NT2/D1 (cell line): ENCODE measurements around the gene WFDC2.

Experiments
- DNase-seq: peaks from one replicate; pipeline ENCODE4 v3.0.0-alpha.2; 2011; ENCODE audit warnings: low read depth, low spot score
- H3K27me3 ChIP-seq: 2 replicates; pipeline ENCODE4 v1.6.0; 2011; ENCODE audit warnings: mild to moderate bottlenecking; ENCODE audit not compliant: insufficient read length, insufficient read depth
- H3K36me3 ChIP-seq: 2 replicates; pipeline ENCODE4 v1.6.1; 2011; ENCODE audit warnings: mild to moderate bottlenecking, low read length, mixed read lengths; ENCODE audit not compliant: insufficient read depth, insufficient read length
- H3K4me1 ChIP-seq: 2 replicates; pipeline ENCODE4 v1.5.1; 2011; ENCODE audit not compliant: insufficient read depth, insufficient read length
- H3K4me3 ChIP-seq: 2 replicates; pipeline ENCODE4 v1.5.1; 2011; ENCODE audit warnings: low read depth; ENCODE audit not compliant: insufficient read length
- H3K9ac ChIP-seq: 2 replicates; pipeline ENCODE4 v1.6.0; 2011; ENCODE audit warnings: low read depth; ENCODE audit not compliant: insufficient read length
- H3K9me3 ChIP-seq: 2 replicates; pipeline ENCODE4 v1.5.1; 2011; ENCODE audit warnings: mild to moderate bottlenecking, low read length; ENCODE audit not compliant: insufficient read depth
- SUZ12 ChIP-seq: IDR thresholded peaks from 2 replicates; pipeline ENCODE4 v1.6.1; 2011; ENCODE audit not compliant: insufficient read length, insufficient read depth; ENCODE audit errors: extremely low read depth
- YY1 ChIP-seq: IDR thresholded peaks from 2 replicates; pipeline ENCODE4 v1.6.1; 2011; ENCODE audit not compliant: insufficient read length, insufficient read depth
- ZNF274 ChIP-seq: IDR thresholded peaks from 2 replicates; pipeline ENCODE4 v1.6.1; 2011; ENCODE audit warnings: mild to moderate bottlenecking, low read depth, low read length

WFDC2 gene

GRCh38 chr20:45469336-45470261, at the start of gene WFDC2:
Gene WFDC2, plus strand, starts transcription at chr20:45469753. Its CDS starts 29 bp downstream, at chr20:45469782.
- TF ChIP-seq SUZ12 (no peak), YY1 (no peak), ZNF274 (no peak)
- Histone ChIP-seq H3K36me3 (no peaks in the 10 kb centered on the region), H3K9ac (peak within 1 kb of the TSS; percentile 82), H3K9me3 (no peaks in the 10 kb centered on the region), H3K4me1 (peaks cover 14% of the 10 kb centered on the region), H3K4me3 (peak within 1 kb of the TSS; percentile 86), H3K27me3 (peaks cover 4% of the 10 kb centered on the region)
- no peak for DNase-seq

DNA sequence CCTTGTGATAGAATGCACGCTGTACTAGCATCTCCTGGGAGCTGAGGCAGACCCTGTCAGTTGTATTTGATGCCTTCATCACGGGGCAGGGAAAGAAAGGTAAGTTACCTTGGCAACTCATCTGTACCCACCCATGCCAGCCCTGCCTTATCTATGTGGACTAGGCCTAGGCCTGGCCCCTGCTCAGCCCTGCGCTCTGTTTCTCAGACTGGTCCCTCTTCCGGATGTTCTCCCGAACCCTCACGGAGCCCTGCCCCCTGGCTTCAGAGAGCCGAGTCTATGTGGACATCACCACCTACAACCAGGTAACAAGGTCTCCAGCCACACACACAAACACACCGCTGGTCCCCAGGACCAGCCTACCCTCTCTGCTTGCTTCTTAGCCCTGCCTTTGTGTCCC, 49.4 kb upstream of the WFDC2 start:
- TF ChIP-seq SUZ12 (no peak), ZNF274 (no peak), YY1 (no peak)
- Histone ChIP-seq H3K27me3 (no peaks in the 10 kb centered on the region), H3K9me3 (no peaks in the 10 kb centered on the region), H3K4me1 (no peaks in the 10 kb centered on the region), H3K9ac (no peak overlapping the region), H3K36me3 (peaks cover 64% of the 10 kb centered on the region), H3K4me3 (no peak overlapping the region)
- DNase-seq: no peak

GRCh38 chr20:45423700-45424099, 45.9 kb upstream of the WFDC2 start:
- no peak for DNase-seq
- TF ChIP-seq SUZ12: no peak
- TF ChIP-seq ZNF274: no peak
- TF ChIP-seq YY1: no peak
- H3K36me3 ChIP-seq: peaks cover 84% of the 10 kb centered on the region
- H3K4me3 ChIP-seq: no peak overlapping the region
- no peak overlapping the region for H3K9ac ChIP-seq
- peaks cover 10% of the 10 kb centered on the region for H3K4me1 ChIP-seq
- H3K9me3 ChIP-seq: no peaks in the 10 kb centered on the region
- H3K27me3 ChIP-seq: no peaks in the 10 kb centered on the region

DNA sequence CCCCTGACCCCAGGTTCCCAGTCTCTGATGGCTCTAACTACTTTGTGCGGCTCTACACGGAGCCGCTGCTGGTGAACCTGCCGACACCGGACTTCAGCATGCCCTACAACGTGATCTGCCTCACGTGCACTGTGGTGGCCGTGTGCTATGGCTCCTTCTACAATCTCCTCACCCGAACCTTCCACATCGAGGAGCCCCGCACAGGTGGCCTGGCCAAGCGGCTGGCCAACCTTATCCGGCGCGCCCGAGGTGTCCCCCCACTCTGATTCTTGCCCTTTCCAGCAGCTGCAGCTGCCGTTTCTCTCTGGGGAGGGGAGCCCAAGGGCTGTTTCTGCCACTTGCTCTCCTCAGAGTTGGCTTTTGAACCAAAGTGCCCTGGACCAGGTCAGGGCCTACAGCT, 44.0 kb upstream of the WFDC2 start:
- H3K4me3 ChIP-seq: no peak overlapping the region
- H3K36me3 ChIP-seq: peaks cover 76% of the 10 kb centered on the region
- no peak for DNase-seq
- H3K9ac ChIP-seq: no peak overlapping the region
- H3K4me1 ChIP-seq: peaks cover 10% of the 10 kb centered on the region
- no peak for TF ChIP-seq YY1
- TF ChIP-seq SUZ12: no peak
- no peak for TF ChIP-seq ZNF274
- H3K27me3 ChIP-seq: no peaks in the 10 kb centered on the region
- H3K9me3 ChIP-seq: no peaks in the 10 kb centered on the region

DNA sequence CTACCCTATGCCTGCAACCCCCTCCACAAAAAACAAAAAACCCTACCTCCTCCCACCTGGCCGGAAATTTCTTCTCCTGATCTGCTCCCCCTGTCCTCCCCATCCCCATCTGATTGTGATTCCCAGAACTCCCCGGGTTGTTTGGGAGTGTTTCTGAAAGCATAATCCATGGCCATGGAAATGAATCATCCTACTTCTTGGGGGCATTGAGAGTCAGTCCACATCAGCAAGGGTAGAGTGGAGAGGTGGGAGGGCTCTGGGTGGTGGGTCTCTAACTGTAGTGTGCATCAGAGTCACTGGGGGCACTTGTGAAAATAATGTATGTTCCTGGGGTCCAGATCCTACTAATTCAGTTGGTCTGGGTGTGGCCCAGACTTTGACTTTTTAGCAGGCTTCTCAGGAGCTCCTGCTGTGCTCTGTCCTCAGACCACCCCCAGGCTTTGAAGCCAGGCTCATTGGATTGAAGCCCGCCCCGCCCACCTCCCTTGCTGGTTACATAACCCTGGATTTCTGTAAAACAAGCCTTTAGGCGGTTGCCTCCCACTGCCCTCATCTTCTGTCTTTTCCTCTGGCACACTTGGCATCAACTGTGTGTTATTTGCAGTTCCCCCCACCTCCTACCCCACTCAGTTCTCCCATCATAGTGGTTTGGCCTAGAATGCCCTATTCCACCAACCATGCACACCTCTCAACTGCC, 43.1 kb upstream of the WFDC2 start:
- TF ChIP-seq ZNF274 (no peak), YY1 (no peak), SUZ12 (no peak)
- no peak overlapping the region for H3K9ac ChIP-seq
- H3K4me1 ChIP-seq: peaks cover 10% of the 10 kb centered on the region
- no peaks in the 10 kb centered on the region for H3K9me3 ChIP-seq
- no peak overlapping the region for H3K4me3 ChIP-seq
- DNase-seq: no peak
- no peaks in the 10 kb centered on the region for H3K27me3 ChIP-seq
- peaks cover 68% of the 10 kb centered on the region for H3K36me3 ChIP-seq

- H3K4me1 ChIP-seq: peaks cover 10% of the 10 kb centered on the region
- TF ChIP-seq ZNF274 (no peak), YY1 (no peak), SUZ12 (no peak)
Observed at GRCh38 chr20:45427236-45428149, 42.1 kb upstream of the WFDC2 start.

More at GRCh38 chr20:45427236-45428149, 42.1 kb upstream of the WFDC2 start:
- Histone ChIP-seq H3K4me3 (no peak overlapping the region), H3K27me3 (no peaks in the 10 kb centered on the region), H3K9ac (no peak overlapping the region), H3K9me3 (no peaks in the 10 kb centered on the region), H3K36me3 (peaks cover 66% of the 10 kb centered on the region)
- no peak for DNase-seq
